ENCODE measurements around the gene MAN2B2. TPM values are rescaled to one million over a fixed set of nuclear protein-coding genes. Genes with fewer than 3 reads are reported as not detected.

Gene MAN2B2
- total and polyA plus RNA-seq, 9 of the 15 experiments (the other 6 are each of a cell fraction or from before 2014, with no cell fraction given): 0.21 to 8.8 (median 3.7) TPM

DNA sequence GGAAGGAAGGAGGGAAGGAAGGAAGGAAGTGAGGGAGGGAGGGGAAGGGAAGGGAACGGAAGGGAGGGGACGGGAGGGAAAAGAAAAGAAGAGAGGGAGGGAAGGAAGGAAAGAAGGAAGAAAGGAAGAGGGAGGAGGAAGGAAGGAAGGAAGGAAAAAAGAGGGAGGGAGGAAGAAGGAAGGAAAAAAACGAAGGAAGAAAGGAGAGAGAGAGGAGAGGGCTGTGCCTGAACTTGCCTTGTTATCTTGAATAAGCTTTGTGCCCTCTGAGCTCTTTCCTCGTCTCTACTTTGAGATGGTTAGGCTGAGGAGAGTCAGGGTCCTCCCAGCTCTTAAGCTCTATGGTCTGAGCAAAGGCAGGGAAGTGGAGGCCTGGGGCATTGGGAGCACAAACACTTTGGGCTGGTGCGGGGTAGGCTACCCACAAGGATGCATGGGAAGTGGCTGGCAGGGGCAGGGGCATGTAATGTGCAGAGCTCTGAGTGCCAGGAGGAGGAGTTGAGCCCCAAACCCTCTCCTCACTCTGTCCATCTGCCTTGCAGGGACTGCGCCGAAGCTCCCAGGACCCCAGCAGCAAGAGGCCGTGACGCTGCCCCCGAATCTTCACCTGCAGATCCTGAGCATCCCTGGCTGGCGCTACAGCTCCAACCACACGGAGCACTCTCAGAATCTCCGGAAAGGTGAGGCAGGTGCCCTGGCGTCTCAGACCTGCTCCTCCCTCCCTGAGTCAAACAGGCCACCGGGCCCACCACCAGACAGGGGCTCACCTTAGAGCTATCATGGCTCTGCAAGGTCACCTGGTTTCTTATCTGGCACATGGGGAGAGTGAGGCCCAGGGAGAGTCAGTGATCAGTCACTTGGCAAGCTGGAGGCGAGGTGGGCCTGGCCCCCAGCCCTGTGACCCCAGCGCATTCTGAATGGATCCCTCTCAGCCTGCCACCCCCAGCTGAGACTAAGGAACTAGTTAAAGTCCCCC is 39.0 kb downstream of the MAN2B2 start:
- no peak overlapping the region for H2AFZ ChIP-seq (ENCODE audit: low read depth, low read length)
- in situ Hi-C loops (cut with MboI): no loop called here

More for the DNA sequence above, 39.0 kb downstream of the MAN2B2 start:
- H4K20me1 ChIP-seq (replicated peaks; ENCODE audit: control insufficient read depth, insufficient read depth, low read length): 0 out of 2 replicates have a peak, but pooled peaks cover under 1% of the 10 kb centered on the region
- H3K9me3 ChIP-seq (replicated peaks; ENCODE audit: control insufficient read depth, insufficient read depth, low read depth, low read length): no peaks in the 10 kb centered on the region; the same call in 1 of the 2 replicates
- H3K9ac ChIP-seq (ENCODE audit: insufficient read depth in 1 of 2, low read depth in 2 of 2, low read length in 2 of 2): peak overlapping the region in 1 of 2 experiments; percentile 14; a peak in 2 of 4 replicates
- intact Hi-C loops (cut with micrococcal nuclease): no loop called here
- DNase-seq (ENCODE audit: extremely low read depth in 1 of 4, low spot score in 3 of 4): no peak
- peak; percentile 55 for TF ChIP-seq ARHGAP35 (IDR thresholded peaks at IDR 0.05; ENCODE audit: partially characterized antibody)
- no peak for TF ChIP-seq MIER1 (IDR thresholded peaks at IDR 0.05; ENCODE audit: low read depth)
- TF ChIP-seq, protein P1, sequence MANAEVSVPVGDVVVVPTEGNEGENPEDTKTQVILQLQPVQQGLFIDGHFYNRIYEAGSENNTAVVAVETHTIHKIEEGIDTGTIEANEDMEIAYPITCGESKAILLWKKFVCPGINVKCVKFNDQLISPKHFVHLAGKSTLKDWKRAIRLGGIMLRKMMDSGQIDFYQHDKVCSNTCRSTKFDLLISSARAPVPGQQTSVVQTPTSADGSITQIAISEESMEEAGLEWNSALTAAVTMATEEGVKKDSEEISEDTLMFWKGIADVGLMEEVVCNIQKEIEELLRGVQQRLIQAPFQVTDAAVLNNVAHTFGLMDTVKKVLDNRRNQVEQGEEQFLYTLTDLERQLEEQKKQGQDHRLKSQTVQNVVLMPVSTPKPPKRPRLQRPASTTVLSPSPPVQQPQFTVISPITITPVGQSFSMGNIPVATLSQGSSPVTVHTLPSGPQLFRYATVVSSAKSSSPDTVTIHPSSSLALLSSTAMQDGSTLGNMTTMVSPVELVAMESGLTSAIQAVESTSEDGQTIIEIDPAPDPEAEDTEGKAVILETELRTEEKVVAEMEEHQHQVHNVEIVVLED (CRISPR knock-in tag; IDR thresholded peaks at IDR 0.05): no peak
- no peak for TF ChIP-seq ARID1B (IDR thresholded peaks at IDR 0.05)
- TF ChIP-seq, protein P2, sequence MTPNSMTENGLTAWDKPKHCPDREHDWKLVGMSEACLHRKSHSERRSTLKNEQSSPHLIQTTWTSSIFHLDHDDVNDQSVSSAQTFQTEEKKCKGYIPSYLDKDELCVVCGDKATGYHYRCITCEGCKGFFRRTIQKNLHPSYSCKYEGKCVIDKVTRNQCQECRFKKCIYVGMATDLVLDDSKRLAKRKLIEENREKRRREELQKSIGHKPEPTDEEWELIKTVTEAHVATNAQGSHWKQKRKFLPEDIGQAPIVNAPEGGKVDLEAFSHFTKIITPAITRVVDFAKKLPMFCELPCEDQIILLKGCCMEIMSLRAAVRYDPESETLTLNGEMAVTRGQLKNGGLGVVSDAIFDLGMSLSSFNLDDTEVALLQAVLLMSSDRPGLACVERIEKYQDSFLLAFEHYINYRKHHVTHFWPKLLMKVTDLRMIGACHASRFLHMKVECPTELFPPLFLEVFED (CRISPR knock-in tag; conservative IDR thresholded peaks at IDR 0.05): 0 out of 2 replicates have a peak, but pooled peaks have one; percentile 63
- TF ChIP-seq FUS (optimal IDR thresholded peaks at IDR 0.05; ENCODE audit: low read depth, low read length): no peak
- TF ChIP-seq HDAC1 (IDR thresholded peaks at IDR 0.05): 0 out of 4 replicates have a peak, but pooled peaks of 1 of the 2 experiments have one; percentile 6
- peak; percentile 35; the same call in 1 of the 2 replicates for TF ChIP-seq ETV1 (tag; conservative IDR thresholded peaks at IDR 0.05; ENCODE audit: low read depth)
- TF ChIP-seq, protein P3, sequence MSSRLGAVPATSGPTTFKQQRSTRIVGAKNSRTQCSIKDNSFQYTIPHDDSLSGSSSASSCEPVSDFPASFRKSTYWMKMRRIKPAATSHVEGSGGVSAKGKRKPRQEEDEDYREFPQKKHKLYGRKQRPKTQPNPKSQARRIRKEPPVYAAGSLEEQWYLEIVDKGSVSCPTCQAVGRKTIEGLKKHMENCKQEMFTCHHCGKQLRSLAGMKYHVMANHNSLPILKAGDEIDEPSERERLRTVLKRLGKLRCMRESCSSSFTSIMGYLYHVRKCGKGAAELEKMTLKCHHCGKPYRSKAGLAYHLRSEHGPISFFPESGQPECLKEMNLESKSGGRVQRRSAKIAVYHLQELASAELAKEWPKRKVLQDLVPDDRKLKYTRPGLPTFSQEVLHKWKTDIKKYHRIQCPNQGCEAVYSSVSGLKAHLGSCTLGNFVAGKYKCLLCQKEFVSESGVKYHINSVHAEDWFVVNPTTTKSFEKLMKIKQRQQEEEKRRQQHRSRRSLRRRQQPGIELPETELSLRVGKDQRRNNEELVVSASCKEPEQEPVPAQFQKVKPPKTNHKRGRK (tag; IDR thresholded peaks at IDR 0.05): peak; percentile 84
- 0 out of 2 replicates have a peak, but pooled peaks have one; percentile 36 for TF ChIP-seq DPF2 (IDR thresholded peaks at IDR 0.05)
- peak; percentile 48; the same call in 1 of the 2 replicates for TF ChIP-seq MTA1 (IDR thresholded peaks at IDR 0.05; ENCODE audit: borderline replicate concordance)
- no peaks in the 10 kb centered on the region for H3K9me1 ChIP-seq (ENCODE audit: control insufficient read depth, insufficient read depth, low read length)
- no peak for FAIRE-seq
- H3K4me3 ChIP-seq: no peak overlapping the region
- H3K4me2 ChIP-seq (ENCODE audit: insufficient read depth, low read length): no peak overlapping the region
- BruUV-seq (replicated peaks): no TSS peak
- no peak for ATAC-seq
- WGBS (ENCODE audit: insufficient coverage, low coverage, missing lambda C conversion rate): 72% methylated on average over 14 of the region's 17 CpGs
- CTCF ChIA-PET (ENCODE audit: low intra/inter-chr PET ratio): no interaction called here
- peaks cover 0 to 7% of the 10 kb centered on the region in 2 experiments; a peak in 1 of 5 replicates for H3K4me1 ChIP-seq (replicated peaks in 1 of 2; ENCODE audit: control insufficient read depth in 2 of 2, insufficient read depth in 2 of 2, low read length in 2 of 2)
- peaks cover 8% of the 10 kb centered on the region; the same call in 1 of the 3 replicates for H3K36me3 ChIP-seq (ENCODE audit: control insufficient read depth, insufficient read depth, low read length)
- H3K27me3 ChIP-seq (ENCODE audit: control insufficient read depth in 2 of 2, insufficient read depth in 2 of 2, low read length in 2 of 2): no peaks in the 10 kb centered on the region; a peak in 1 of 5 replicates
- POLR2A ChIA-PET: interaction anchor here (0.6 to 2.0 kb wide), 6 partner anchors 10 to 81 kb away, joined by 3 to 7 read pairs (median 4); no protein-coding TSS in a partner anchor
- no peaks in the 10 kb centered on the region for H3K79me2 ChIP-seq (ENCODE audit: control insufficient read depth, insufficient read depth, low read length)
- no peak overlapping the region for H3K27ac ChIP-seq (ENCODE audit: extremely low read depth, low read depth, low read length)

Measured in K562 (cell line).